ENCODE measurements around the gene ADSS2. TPM values are rescaled to one million over a fixed set of nuclear protein-coding genes. Genes with fewer than 3 reads are reported as not detected.
"Not testable (repeated sequence)": the region's sequence is repeated elsewhere in the genome, so short reads cannot be mapped to it uniquely, and the experiment has no call there.

ADSS2 gene
- total and polyA plus RNA-seq, 2 donors, result 33.7 to 58.8 TPM

GRCh38 chr1:244381878-244382565 is 69.7 kb downstream of the ADSS2 start:
- WGBS, result 84% methylated on average over 7 of the region's 7 CpGs

GRCh38 chr1:244376126-244376525 is 75.6 kb downstream of the ADSS2 start:
- WGBS, result 57% methylated on average over 6 of the region's 6 CpGs
- no peak for DNase-seq (ENCODE audit: extremely low spot score)
- Histone ChIP-seq H3K36me3 (ENCODE audit: insufficient read depth) (no peaks in the 10 kb centered on the region), H3K27ac (ENCODE audit: low read depth) (no peak overlapping the region), H3K4me1 (ENCODE audit: insufficient read depth) (no peaks in the 10 kb centered on the region), H3K4me3 (ENCODE audit: low read depth, low read length) (no peak overlapping the region)

More at GRCh38 chr1:244381878-244382565, 69.7 kb downstream of the ADSS2 start:
- H3K27ac ChIP-seq (ENCODE audit: low read depth), result no peak overlapping the region
- no peak for DNase-seq (ENCODE audit: extremely low spot score)
- no peaks in the 10 kb centered on the region for H3K36me3 ChIP-seq (ENCODE audit: insufficient read depth)
- H3K4me3 ChIP-seq (ENCODE audit: low read depth, low read length), result no peak overlapping the region
- no peaks in the 10 kb centered on the region for H3K4me1 ChIP-seq (ENCODE audit: insufficient read depth)

- no peaks in the 10 kb centered on the region for H3K4me1 ChIP-seq (ENCODE audit: insufficient read depth)
- no peak overlapping the region for H3K4me3 ChIP-seq (ENCODE audit: low read depth, low read length)
- 67% methylated on average over 7 of the region's 7 CpGs for WGBS
- no peaks in the 10 kb centered on the region for H3K36me3 ChIP-seq (ENCODE audit: insufficient read depth)
- no peak overlapping the region for H3K27ac ChIP-seq (ENCODE audit: low read depth)
- no peak for DNase-seq (ENCODE audit: extremely low spot score)
Measured at GRCh38 chr1:244375051-244375450, 76.7 kb downstream of the ADSS2 start.

DNA sequence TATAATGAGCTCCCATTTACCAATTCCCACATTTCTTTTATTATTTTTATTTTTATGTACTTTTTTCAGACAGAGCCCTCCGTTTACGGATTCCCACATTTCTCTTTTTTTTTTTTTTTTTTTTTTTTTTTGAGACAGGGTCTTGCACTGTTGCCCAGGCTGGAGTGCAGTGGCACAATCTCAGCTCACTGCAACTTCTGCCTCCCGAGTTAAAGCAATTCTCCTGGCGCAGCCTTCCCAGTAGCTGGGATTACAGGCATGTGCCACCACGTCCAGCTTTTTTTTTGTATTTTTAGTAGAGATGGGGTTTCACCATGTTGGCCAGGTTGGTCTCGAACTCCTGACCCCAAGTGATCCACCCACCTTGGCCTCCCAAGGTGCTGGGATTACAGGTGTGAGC is 77.2 kb downstream of the ADSS2 start:
- not testable (repeated sequence) for DNase-seq (ENCODE audit: extremely low spot score); H3K4me3 ChIP-seq (ENCODE audit: low read depth, low read length); H3K27ac ChIP-seq (ENCODE audit: low read depth); H3K4me1 ChIP-seq (ENCODE audit: insufficient read depth); H3K36me3 ChIP-seq (ENCODE audit: insufficient read depth)
- WGBS, result 97% methylated on average over 6 of the region's 6 CpGs

- no peaks in the 10 kb centered on the region for H3K36me3 ChIP-seq (ENCODE audit: insufficient read depth)
- H3K4me1 ChIP-seq (ENCODE audit: insufficient read depth), result no peaks in the 10 kb centered on the region
- DNase-seq (ENCODE audit: extremely low spot score), result no peak
- no peak overlapping the region for H3K27ac ChIP-seq (ENCODE audit: low read depth)
- no peak overlapping the region for H3K4me3 ChIP-seq (ENCODE audit: low read depth, low read length)
- WGBS, result 80% methylated on average over 11 of the region's 11 CpGs
Measured at GRCh38 chr1:244371242-244372141, 80.2 kb downstream of the ADSS2 start.

DNA sequence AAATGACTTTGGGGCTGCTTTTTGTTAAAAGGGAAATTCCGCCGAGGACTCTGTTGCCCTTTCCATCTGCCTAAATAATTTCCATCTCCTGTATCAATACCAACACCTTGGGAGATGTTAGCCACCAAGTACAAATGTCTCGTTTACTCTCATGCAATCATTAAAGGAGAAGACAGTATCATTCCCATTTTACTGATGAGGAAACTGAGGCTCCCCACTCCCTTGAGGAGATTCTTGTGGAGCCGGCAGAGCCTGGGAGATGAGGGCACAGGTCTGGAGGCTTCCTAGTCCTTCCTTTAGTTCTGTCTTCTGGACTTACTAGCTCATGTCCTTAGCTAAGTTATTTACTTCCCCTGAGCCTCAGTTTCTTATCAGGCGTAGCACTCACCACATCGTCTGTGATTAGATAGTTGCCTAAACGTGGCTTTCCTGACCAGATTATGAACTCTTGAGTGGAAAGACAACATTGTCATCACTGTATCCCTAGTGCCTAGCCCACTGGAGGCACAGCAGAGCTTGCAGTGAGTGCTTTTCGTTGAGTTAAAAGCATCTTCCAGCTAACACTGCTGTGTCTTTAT is 81.6 kb downstream of the ADSS2 start:
- no peak overlapping the region for H3K27ac ChIP-seq (ENCODE audit: low read depth)
- no peaks in the 10 kb centered on the region for H3K4me1 ChIP-seq (ENCODE audit: insufficient read depth)
- no peak for DNase-seq (ENCODE audit: extremely low spot score)
- WGBS, result 57% methylated on average over 8 of the region's 8 CpGs
- H3K4me3 ChIP-seq (ENCODE audit: low read depth, low read length), result no peak overlapping the region
- H3K36me3 ChIP-seq (ENCODE audit: insufficient read depth), result no peaks in the 10 kb centered on the region

- Histone ChIP-seq H3K4me3 (ENCODE audit: low read depth, low read length) (no peak overlapping the region), H3K4me1 (ENCODE audit: insufficient read depth) (no peaks in the 10 kb centered on the region), H3K36me3 (ENCODE audit: insufficient read depth) (no peaks in the 10 kb centered on the region), H3K27ac (ENCODE audit: low read depth) (no peak overlapping the region)
- no peak for DNase-seq (ENCODE audit: extremely low spot score)
- WGBS, result 80% methylated on average over 18 of the region's 18 CpGs
Measured at GRCh38 chr1:244369256-244370057, 82.3 kb downstream of the ADSS2 start.

DNA sequence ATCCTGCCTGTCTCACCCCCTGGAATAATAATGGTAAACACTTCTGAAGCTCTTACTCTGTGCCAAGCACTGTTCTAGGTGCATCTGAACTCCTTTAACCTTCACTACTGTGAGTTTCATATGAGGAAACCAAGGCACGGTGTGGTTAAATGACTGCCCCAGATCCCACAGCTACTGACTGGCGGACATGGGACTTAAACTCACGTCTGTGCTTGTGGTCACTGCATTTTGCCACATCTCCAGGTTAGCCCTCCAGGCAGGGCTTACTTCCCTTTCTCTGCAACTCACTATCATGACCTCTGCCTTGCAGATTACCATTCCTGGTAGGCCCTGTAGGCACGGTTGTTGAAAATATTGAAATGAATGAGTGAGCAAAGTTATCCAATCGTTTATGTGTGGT is 83.4 kb downstream of the ADSS2 start:
- DNase-seq (ENCODE audit: extremely low spot score), result no peak
- H3K4me3 ChIP-seq (ENCODE audit: low read depth, low read length), result no peak overlapping the region
- H3K4me1 ChIP-seq (ENCODE audit: insufficient read depth), result no peaks in the 10 kb centered on the region
- 88% methylated on average over 5 of the region's 5 CpGs for WGBS
- H3K27ac ChIP-seq (ENCODE audit: low read depth), result no peak overlapping the region
- no peaks in the 10 kb centered on the region for H3K36me3 ChIP-seq (ENCODE audit: insufficient read depth)

DNA sequence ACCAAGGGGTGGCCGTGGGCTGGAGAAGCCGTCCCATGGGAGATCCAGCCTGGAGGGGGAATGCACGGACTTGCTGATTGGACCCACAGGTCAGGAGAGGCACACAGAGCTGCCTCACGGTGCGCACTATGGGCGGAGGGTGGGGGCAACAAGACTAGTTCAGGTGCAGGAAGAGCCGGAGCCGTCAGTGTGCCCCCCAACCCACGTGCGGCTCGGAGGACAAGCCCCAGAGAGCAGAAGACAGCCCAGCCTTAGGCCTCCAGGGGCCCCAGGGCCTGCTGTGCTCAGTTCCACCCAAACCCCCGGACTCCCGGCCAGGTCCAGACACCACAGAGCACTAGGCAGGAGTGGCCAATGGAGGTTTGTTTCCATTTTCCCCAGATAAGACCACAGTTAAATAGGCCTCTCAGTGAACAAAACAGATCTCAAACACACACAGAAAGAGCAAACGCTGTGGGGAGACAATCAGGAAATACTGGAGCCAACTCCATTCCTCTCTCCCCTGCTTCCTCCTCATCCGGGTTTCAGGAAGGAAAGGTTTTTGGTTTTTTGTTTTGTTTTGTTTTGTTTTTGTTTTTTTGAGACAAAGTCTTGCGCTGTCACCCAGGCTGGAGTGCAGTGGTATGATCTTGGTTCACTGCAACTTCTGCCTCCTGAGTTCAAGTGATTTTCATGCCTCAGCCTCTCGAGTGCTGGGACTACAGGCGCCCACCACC is 84.2 kb downstream of the ADSS2 start:
- no peak for DNase-seq (ENCODE audit: extremely low spot score)
- WGBS, result 90% methylated on average over 18 of the region's 18 CpGs
- no peak overlapping the region for H3K27ac ChIP-seq (ENCODE audit: low read depth)
- no peaks in the 10 kb centered on the region for H3K4me1 ChIP-seq (ENCODE audit: insufficient read depth)
- no peak overlapping the region for H3K4me3 ChIP-seq (ENCODE audit: low read depth, low read length)
- no peaks in the 10 kb centered on the region for H3K36me3 ChIP-seq (ENCODE audit: insufficient read depth)

- WGBS, result 27% methylated on average over 7 of the region's 7 CpGs
- Histone ChIP-seq H3K36me3 (ENCODE audit: insufficient read depth) (no peaks in the 10 kb centered on the region), H3K4me3 (ENCODE audit: low read depth, low read length) (no peak overlapping the region), H3K4me1 (ENCODE audit: insufficient read depth) (no peaks in the 10 kb centered on the region), H3K27ac (ENCODE audit: low read depth) (peak overlapping the region; percentile 63)
- no peak for DNase-seq (ENCODE audit: extremely low spot score)
Measured at GRCh38 chr1:244365809-244366208, 85.9 kb downstream of the ADSS2 start.

DNA sequence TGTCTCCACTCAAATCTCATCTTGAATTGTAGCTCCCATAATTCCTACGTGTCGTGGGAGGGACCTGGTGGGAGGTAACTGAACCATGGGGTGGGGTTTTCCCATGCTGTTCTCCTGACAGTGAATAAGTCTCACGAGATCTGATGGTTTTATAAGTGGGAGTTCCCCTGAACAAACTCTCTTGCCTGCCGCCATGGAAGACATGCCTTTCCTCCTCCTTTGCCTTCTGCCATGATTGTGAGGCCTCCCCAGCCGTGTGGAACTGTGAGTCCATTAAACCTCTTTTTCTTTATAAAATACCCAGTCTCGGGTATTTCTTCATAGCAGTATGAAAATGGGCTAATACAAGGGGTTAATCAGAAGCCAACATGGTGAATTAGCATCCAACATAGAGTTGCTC is 86.4 kb downstream of the ADSS2 start:
- H3K36me3 ChIP-seq (ENCODE audit: insufficient read depth); DNase-seq (ENCODE audit: extremely low spot score); H3K4me1 ChIP-seq (ENCODE audit: insufficient read depth); H3K4me3 ChIP-seq (ENCODE audit: low read depth, low read length); H3K27ac ChIP-seq (ENCODE audit: low read depth): not testable (repeated sequence)
- WGBS, result 96% methylated on average over 6 of the region's 6 CpGs

GRCh38 chr1:244362476-244362875 is 89.2 kb downstream of the ADSS2 start:
- no peak overlapping the region for H3K4me3 ChIP-seq (ENCODE audit: low read depth, low read length)
- H3K36me3 ChIP-seq (ENCODE audit: insufficient read depth), result no peaks in the 10 kb centered on the region
- DNase-seq (ENCODE audit: extremely low spot score), result no peak
- no peak overlapping the region for H3K27ac ChIP-seq (ENCODE audit: low read depth)
- WGBS, result 46% methylated on average over 3 of the region's 3 CpGs
- no peaks in the 10 kb centered on the region for H3K4me1 ChIP-seq (ENCODE audit: insufficient read depth)

All from urinary bladder (tissue), 4 donors.